Measurements from ENCODE around the gene CSRP2. TPM values are rescaled to one million over a fixed set of nuclear protein-coding genes. Genes with fewer than 3 reads are reported as not detected.

Gene CSRP2
- polyA plus RNA-seq, 1 donor from 2014 or later: 67.2 TPM

DNA sequence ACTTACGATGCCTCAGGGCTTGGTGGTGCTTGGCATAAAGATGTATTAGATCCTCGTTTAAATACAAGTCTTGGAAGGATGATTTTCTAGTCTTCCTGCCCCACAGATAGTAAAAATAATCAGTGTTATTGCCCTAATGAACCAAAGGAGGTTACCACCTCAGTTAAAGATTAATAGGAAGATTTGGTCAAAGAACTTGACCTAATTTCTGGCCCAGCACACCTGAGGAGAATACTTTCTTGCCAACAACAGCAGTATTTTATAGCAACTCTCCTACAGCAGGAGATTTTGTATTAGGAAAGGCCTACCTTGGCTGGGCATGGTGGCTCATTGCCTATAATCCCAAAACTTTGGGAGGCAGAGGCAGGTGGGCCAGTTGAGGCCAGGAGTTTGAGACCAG is 31.6 kb downstream of the CSRP2 start:
- H2AFZ ChIP-seq (ENCODE audit: low read depth, low read length): no peak overlapping the region

GRCh38 chr12:76836633-76837032 is 42.2 kb downstream of the CSRP2 start:
- H3K4me2 ChIP-seq (ENCODE audit: low read length): no peak overlapping the region
- no peaks in the 10 kb centered on the region for H3K79me2 ChIP-seq (replicated peaks; ENCODE audit: insufficient read depth, low read length)
- H3K4me3 ChIP-seq (ENCODE audit: low read length): no peak overlapping the region
- no peak overlapping the region for H2AFZ ChIP-seq (ENCODE audit: low read depth, low read length)
- peaks cover 5% of the 10 kb centered on the region for H3K9me3 ChIP-seq (ENCODE audit: low read length)
- H4K20me1 ChIP-seq (ENCODE audit: insufficient read depth): no peaks in the 10 kb centered on the region
- H3F3A ChIP-seq (ENCODE audit: insufficient read depth, low read length, poor library complexity, severe bottlenecking): no peaks in the 10 kb centered on the region
- H3K9ac ChIP-seq (ENCODE audit: low read length): no peak overlapping the region
- H3K27ac ChIP-seq (ENCODE audit: low read length): no peak overlapping the region
- H3K9me2 ChIP-seq (ENCODE audit: insufficient read depth, low read length): no peaks in the 10 kb centered on the region
- peaks cover 7% of the 10 kb centered on the region for H3K36me3 ChIP-seq (ENCODE audit: insufficient read depth, low read length)
- H3K27me3 ChIP-seq (ENCODE audit: insufficient read depth, low read depth, low read length): no peaks in the 10 kb centered on the region
- TF ChIP-seq CTCF (IDR thresholded peaks at IDR 0.05; ENCODE audit: poor library complexity, severe bottlenecking) (no peak), MXI1 (conservative IDR thresholded peaks at IDR 0.05; ENCODE audit: poor library complexity, severe bottlenecking) (no peak), REST (IDR thresholded peaks at IDR 0.05; ENCODE audit: borderline replicate concordance) (no peak), POLR2AphosphoS5 (IDR thresholded peaks at IDR 0.05) (no peak), SMC3 (conservative IDR thresholded peaks at IDR 0.05; ENCODE audit: poor library complexity) (no peak), EZH2 (IDR thresholded peaks at IDR 0.05; ENCODE audit: borderline replicate concordance, insufficient read depth, low read length, poor library complexity, severe bottlenecking) (no peak)

More for the DNA sequence above, 31.6 kb downstream of the CSRP2 start:
- Histone ChIP-seq H3K9ac (ENCODE audit: low read length) (no peak overlapping the region), H3K9me3 (ENCODE audit: low read length) (no peaks in the 10 kb centered on the region), H3K27me3 (ENCODE audit: insufficient read depth, low read depth, low read length) (no peaks in the 10 kb centered on the region), H3K9me2 (ENCODE audit: insufficient read depth, low read length) (no peaks in the 10 kb centered on the region), H3K4me3 (ENCODE audit: low read length) (no peak overlapping the region), H4K20me1 (ENCODE audit: insufficient read depth) (no peaks in the 10 kb centered on the region), H3K36me3 (ENCODE audit: insufficient read depth, low read length) (peaks cover 5% of the 10 kb centered on the region), H3F3A (ENCODE audit: insufficient read depth, low read length, poor library complexity, severe bottlenecking) (no peaks in the 10 kb centered on the region), H3K79me2 (replicated peaks; ENCODE audit: insufficient read depth, low read length) (no peaks in the 10 kb centered on the region), H3K4me2 (ENCODE audit: low read length) (no peak overlapping the region), H3K27ac (ENCODE audit: low read length) (no peak overlapping the region)
- TF ChIP-seq POLR2AphosphoS5 (IDR thresholded peaks at IDR 0.05) (no peak), TAF1 (IDR thresholded peaks at IDR 0.05; ENCODE audit: low read depth) (no peak), EZH2 (IDR thresholded peaks at IDR 0.05; ENCODE audit: borderline replicate concordance, insufficient read depth, low read length, poor library complexity, severe bottlenecking) (no peak), EP300 (conservative IDR thresholded peaks at IDR 0.05; ENCODE audit: poor library complexity, severe bottlenecking) (no peak), CTCF (IDR thresholded peaks at IDR 0.05; ENCODE audit: poor library complexity, severe bottlenecking) (no peak), SMC3 (conservative IDR thresholded peaks at IDR 0.05; ENCODE audit: poor library complexity) (no peak), MXI1 (conservative IDR thresholded peaks at IDR 0.05; ENCODE audit: poor library complexity, severe bottlenecking) (no peak), REST (IDR thresholded peaks at IDR 0.05; ENCODE audit: borderline replicate concordance) (no peak), RAD21 (conservative IDR thresholded peaks at IDR 0.05) (no peak)
